ENCODE measurements around the gene RAB31. TPM values are rescaled to one million over a fixed set of nuclear protein-coding genes. Genes with fewer than 3 reads are reported as not detected.
"Not testable (repeated sequence)": the region's sequence is repeated elsewhere in the genome, so short reads cannot be mapped to it uniquely, and the experiment has no call there.

Gene RAB31
- total RNA-seq, 1 donor from 2014 or later, result 36.0 TPM

- POLR2A ChIA-PET, result no interaction called here
These were observed 179.9 kb downstream of the RAB31 start for GRCh38 chr18:9887992-9888391.

DNA sequence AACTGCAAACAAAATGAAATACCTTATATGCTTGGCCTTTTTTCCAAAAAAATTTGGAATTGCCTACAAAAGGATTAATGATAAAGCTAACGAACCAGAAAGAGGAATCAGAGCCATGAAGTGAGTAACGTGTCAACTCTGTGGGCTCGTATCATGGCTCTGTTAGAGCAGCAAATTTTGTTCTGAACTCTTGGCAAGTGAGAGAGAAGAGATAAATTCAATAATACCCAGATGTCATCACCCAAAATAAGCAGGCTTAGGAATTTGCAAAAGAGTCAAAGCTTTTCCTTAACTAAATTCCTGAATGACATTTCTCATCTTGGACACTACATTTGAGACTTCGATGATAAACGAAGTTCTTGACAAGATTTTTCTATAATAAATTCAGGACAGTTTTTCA, 182.1 kb downstream of the RAB31 start:
- H3K36me3 Mint-ChIP-seq (ENCODE audit: low read depth), result no peaks in the 10 kb centered on the region
- H3K4me3 Mint-ChIP-seq, result no peak overlapping the region
- no peak overlapping the region for H3K27ac Mint-ChIP-seq
- DNase-seq (no peak), ATAC-seq (ENCODE audit: low read depth) (no peak)
- no peaks in the 10 kb centered on the region for H3K27me3 Mint-ChIP-seq
- no peak for TF ChIP-seq CTCF (IDR thresholded peaks at IDR 0.05)
- no peaks in the 10 kb centered on the region for H3K4me1 Mint-ChIP-seq
- intact Hi-C loops (cut with micrococcal nuclease), result no loop called here
- ChIA-PET POLR2A (interaction anchor here (0.6 kb wide), 1 partner anchor 614 kb away, joined by 6 read pairs; no protein-coding TSS in a partner anchor), CTCF (no interaction called here)
- no peaks in the 10 kb centered on the region for H3K9me3 Mint-ChIP-seq

More at GRCh38 chr18:9887992-9888391, 179.9 kb downstream of the RAB31 start:
- DNase-seq, result no peak
- TF ChIP-seq CTCF (IDR thresholded peaks at IDR 0.05), result no peak
- intact Hi-C loops (cut with micrococcal nuclease), result no loop called here
- CTCF ChIA-PET, result no interaction called here
- Mint-ChIP-seq H3K9me3 (no peaks in the 10 kb centered on the region), H3K4me3 (no peak overlapping the region), H3K27me3 (no peaks in the 10 kb centered on the region), H3K4me1 (no peaks in the 10 kb centered on the region), H3K36me3 (ENCODE audit: low read depth) (no peaks in the 10 kb centered on the region), H3K27ac (no peak overlapping the region)
- ATAC-seq (ENCODE audit: low read depth), result no peak

DNA sequence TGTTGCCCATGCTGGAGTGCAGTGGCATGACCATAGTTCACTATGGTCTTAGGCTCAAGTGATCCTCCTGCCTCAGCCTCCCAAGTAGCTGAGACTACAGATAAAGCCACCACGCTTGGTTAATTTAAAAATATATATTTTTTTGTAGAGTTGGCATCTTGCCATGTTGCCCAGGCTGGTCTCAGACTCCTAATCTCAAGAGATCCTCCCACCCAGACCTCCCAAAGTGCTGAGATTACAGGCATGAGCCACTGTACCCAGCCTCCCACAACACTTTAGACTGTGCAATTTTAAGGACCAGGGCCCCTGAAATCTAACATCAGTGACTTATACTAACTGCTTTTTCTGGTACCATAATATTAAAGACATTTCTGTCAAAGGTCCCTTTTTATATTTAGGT, 182.9 kb downstream of the RAB31 start:
- CTCF ChIA-PET, result no interaction called here
- Mint-ChIP-seq H3K27ac (no peak overlapping the region), H3K36me3 (ENCODE audit: low read depth) (no peaks in the 10 kb centered on the region), H3K9me3 (no peaks in the 10 kb centered on the region), H3K4me3 (no peak overlapping the region), H3K4me1 (no peaks in the 10 kb centered on the region), H3K27me3 (no peaks in the 10 kb centered on the region)
- intact Hi-C loops (cut with micrococcal nuclease), result no loop called here
- POLR2A ChIA-PET, result no interaction called here
- TF ChIP-seq CTCF (IDR thresholded peaks at IDR 0.05), result no peak
- DNase-seq (no peak), ATAC-seq (ENCODE audit: low read depth) (no peak)

DNA sequence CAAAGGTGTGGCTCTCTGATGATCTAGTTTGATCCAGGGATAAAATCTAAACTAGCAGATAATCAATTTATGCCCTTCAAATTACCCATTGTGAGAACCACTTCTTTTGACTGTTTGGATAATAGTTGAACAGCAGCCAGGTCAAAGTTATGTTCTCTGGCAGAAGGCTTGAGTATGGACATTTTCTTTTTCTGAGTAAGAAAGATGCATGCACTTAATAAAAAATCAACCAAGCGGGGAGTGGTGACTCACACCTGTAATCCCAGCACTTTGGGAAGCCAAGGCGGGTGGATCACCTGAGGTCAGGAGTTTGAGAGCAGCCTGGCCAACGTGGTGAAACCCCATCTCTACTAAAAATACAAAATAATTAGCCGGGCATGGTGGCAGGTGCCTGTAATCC, 183.4 kb downstream of the RAB31 start:
- ATAC-seq (ENCODE audit: low read depth); CTCF ChIA-PET; H3K4me1 Mint-ChIP-seq; H3K27me3 Mint-ChIP-seq; H3K27ac Mint-ChIP-seq; H3K9me3 Mint-ChIP-seq; H3K36me3 Mint-ChIP-seq (ENCODE audit: low read depth); H3K4me3 Mint-ChIP-seq; intact Hi-C loops (cut with micrococcal nuclease); POLR2A ChIA-PET; DNase-seq: not testable (repeated sequence)

DNA sequence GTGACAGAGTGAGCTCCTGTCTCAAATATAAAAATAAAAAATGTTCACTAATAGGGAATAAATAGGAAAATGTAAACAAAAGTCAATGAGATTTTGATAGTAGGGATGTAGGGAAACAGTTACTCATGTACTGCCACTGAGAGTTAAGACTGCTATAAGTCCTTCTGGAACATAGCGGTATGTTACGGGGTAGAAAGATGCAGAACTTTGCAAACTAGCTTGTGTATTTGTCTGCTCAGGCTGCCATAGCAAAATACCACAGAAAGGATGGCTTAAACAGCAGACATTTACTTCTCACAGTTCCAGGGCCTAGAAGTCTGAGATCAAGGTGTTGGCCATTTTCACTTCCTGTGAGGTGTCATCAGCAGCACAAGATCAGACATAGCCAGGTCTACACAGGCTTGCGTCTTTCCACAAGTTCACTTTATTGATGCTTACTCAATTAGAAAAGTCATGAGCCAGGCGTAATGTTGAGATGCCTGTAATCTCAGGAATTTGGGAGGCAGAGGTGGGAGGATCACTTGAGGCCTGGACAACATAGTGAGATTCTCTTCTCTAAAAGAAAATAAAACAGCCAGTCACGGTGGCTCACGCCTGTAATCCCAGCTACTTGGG, 186.5 kb downstream of the RAB31 start:
- intact Hi-C loops (cut with micrococcal nuclease), result no loop called here
- ChIA-PET CTCF (no interaction called here), POLR2A (no interaction called here)
- no peaks in the 10 kb centered on the region for H3K9me3 Mint-ChIP-seq
- no peak overlapping the region for H3K4me3 Mint-ChIP-seq
- DNase-seq, result no peak
- ATAC-seq (ENCODE audit: low read depth), result no peak
- no peaks in the 10 kb centered on the region for H3K4me1 Mint-ChIP-seq
- H3K27ac Mint-ChIP-seq, result no peak overlapping the region
- no peaks in the 10 kb centered on the region for H3K36me3 Mint-ChIP-seq (ENCODE audit: low read depth)
- TF ChIP-seq CTCF (IDR thresholded peaks at IDR 0.05), result no peak
- H3K27me3 Mint-ChIP-seq, result no peaks in the 10 kb centered on the region

DNA sequence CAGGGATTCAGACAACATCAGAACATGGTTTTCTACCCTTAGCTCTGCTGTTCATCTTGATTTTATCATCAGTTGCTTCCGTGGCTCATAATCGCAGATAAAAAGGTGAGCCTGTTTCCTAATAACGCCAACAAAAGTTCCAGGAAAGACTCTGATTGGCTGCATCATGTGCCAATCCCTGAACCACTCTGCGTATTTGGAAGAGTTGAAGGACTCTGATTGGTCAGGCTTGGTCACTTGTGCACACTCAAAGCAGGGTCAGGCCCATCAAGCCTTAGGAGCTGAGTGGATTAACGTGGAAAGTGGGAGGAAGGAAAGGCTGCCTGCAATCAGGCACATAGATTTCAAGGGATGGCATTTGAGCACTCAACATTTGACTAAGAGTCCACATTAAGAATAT, 189.0 kb downstream of the RAB31 start:
- Mint-ChIP-seq H3K9me3 (no peaks in the 10 kb centered on the region), H3K4me3 (no peak overlapping the region)
- intact Hi-C loops (cut with micrococcal nuclease), result no loop called here

GRCh38 chr18:9897787-9898291, 189.7 kb downstream of the RAB31 start:
- DNase-seq; intact Hi-C loops (cut with micrococcal nuclease); H3K27me3 Mint-ChIP-seq; POLR2A ChIA-PET; H3K9me3 Mint-ChIP-seq; H3K27ac Mint-ChIP-seq; H3K4me3 Mint-ChIP-seq; H3K36me3 Mint-ChIP-seq (ENCODE audit: low read depth); ATAC-seq (ENCODE audit: low read depth); CTCF ChIA-PET; H3K4me1 Mint-ChIP-seq: not testable (repeated sequence)

More for the DNA sequence above, 189.0 kb downstream of the RAB31 start:
- Mint-ChIP-seq H3K27me3 (no peaks in the 10 kb centered on the region), H3K27ac (no peak overlapping the region), H3K36me3 (ENCODE audit: low read depth) (no peaks in the 10 kb centered on the region), H3K4me1 (no peaks in the 10 kb centered on the region)
- DNase-seq (no peak), ATAC-seq (ENCODE audit: low read depth) (no peak)
- POLR2A ChIA-PET, result no interaction called here
- no peak for TF ChIP-seq CTCF (IDR thresholded peaks at IDR 0.05)
- CTCF ChIA-PET, result no interaction called here
